Adipocyte (in vitro differentiated cells): ENCODE results near the gene RPS4Y2.

Experiments
- DNase-seq: peaks from one replicate; pipeline ENCODE4 v3.0.0-alpha.2; 2015; ENCODE audit warnings: low read depth
- H3K27me3 ChIP-seq: replicated peaks from 2 replicates; pipeline ENCODE4 v1.7.0; 2013; ENCODE audit warnings: mild to moderate bottlenecking, low read length, moderate library complexity; ENCODE audit not compliant: control insufficient read depth, insufficient read depth
- H3K36me3 ChIP-seq: 2 replicates; pipeline ENCODE4 v1.7.0; 2013; ENCODE audit warnings: low read length, mild to moderate bottlenecking, moderate library complexity; ENCODE audit not compliant: control insufficient read depth, insufficient read depth, severe bottlenecking
- H3K4me1 ChIP-seq: 2 replicates; pipeline ENCODE4 v1.7.0; 2013; ENCODE audit warnings: mild to moderate bottlenecking, low read length, moderate library complexity; ENCODE audit not compliant: control insufficient read depth, insufficient read depth
- H3K4me3 ChIP-seq: 2 replicates; pipeline ENCODE4 v1.7.0; 2013; ENCODE audit warnings: mild to moderate bottlenecking, low read length, moderate library complexity
- H3K9ac ChIP-seq: 2 replicates; pipeline ENCODE4 v1.7.0; 2013; ENCODE audit warnings: mild to moderate bottlenecking, low read length, moderate library complexity
- H3K9me3 ChIP-seq: 2 replicates; pipeline ENCODE4 v1.7.0; 2013; ENCODE audit warnings: mild to moderate bottlenecking, low read length, moderate library complexity; ENCODE audit not compliant: control insufficient read depth

Gene RPS4Y2

GRCh38 chrY:20755808-20756207 is at the start of gene RPS4Y2:
RPS4Y2 (plus strand) TSS chrY:20756108; CDS start chrY:20756164, 56 bp downstream.
- no peaks in the 10 kb centered on the region for H3K4me1 ChIP-seq
- DNase-seq, result no peak
- no peak within 1 kb of the TSS for H3K4me3 ChIP-seq
- no peaks in the 10 kb centered on the region for H3K27me3 ChIP-seq
- no peaks in the 10 kb centered on the region for H3K9me3 ChIP-seq
- H3K9ac ChIP-seq, result no peak within 1 kb of the TSS
- H3K36me3 ChIP-seq, result no peaks in the 10 kb centered on the region

- Histone ChIP-seq H3K9ac (no peak overlapping the region), H3K36me3 (no peaks in the 10 kb centered on the region)
- DNase-seq, result no peak
Measured at GRCh38 chrY:20714391-20714790, 41.5 kb upstream of the RPS4Y2 start.

GRCh38 chrY:20726184-20726907 is 29.6 kb upstream of the RPS4Y2 start:
- Histone ChIP-seq H3K9ac (no peak overlapping the region), H3K27me3 (no peaks in the 10 kb centered on the region), H3K9me3 (no peaks in the 10 kb centered on the region), H3K36me3 (no peaks in the 10 kb centered on the region), H3K4me3 (no peak overlapping the region), H3K4me1 (no peaks in the 10 kb centered on the region)
- no peak for DNase-seq

More at GRCh38 chrY:20714391-20714790, 41.5 kb upstream of the RPS4Y2 start:
- no peaks in the 10 kb centered on the region for H3K4me1 ChIP-seq
- no peaks in the 10 kb centered on the region for H3K27me3 ChIP-seq
- no peaks in the 10 kb centered on the region for H3K9me3 ChIP-seq
- H3K4me3 ChIP-seq, result no peak overlapping the region

- no peak overlapping the region for H3K4me3 ChIP-seq
- no peaks in the 10 kb centered on the region for H3K4me1 ChIP-seq
- no peak for DNase-seq
- no peaks in the 10 kb centered on the region for H3K36me3 ChIP-seq
- no peaks in the 10 kb centered on the region for H3K9me3 ChIP-seq
- no peak overlapping the region for H3K9ac ChIP-seq
- no peaks in the 10 kb centered on the region for H3K27me3 ChIP-seq
Measured at GRCh38 chrY:20735200-20735599, 20.7 kb upstream of the RPS4Y2 start.

- no peak for DNase-seq
- Histone ChIP-seq H3K36me3 (no peaks in the 10 kb centered on the region), H3K4me1 (no peaks in the 10 kb centered on the region), H3K9me3 (no peaks in the 10 kb centered on the region), H3K4me3 (no peak overlapping the region), H3K9ac (no peak overlapping the region), H3K27me3 (no peaks in the 10 kb centered on the region)
Measured at GRCh38 chrY:20739806-20740205, 16.1 kb upstream of the RPS4Y2 start.

- no peak for DNase-seq
- H3K36me3 ChIP-seq, result no peaks in the 10 kb centered on the region
- no peaks in the 10 kb centered on the region for H3K4me1 ChIP-seq
- no peaks in the 10 kb centered on the region for H3K9me3 ChIP-seq
- H3K9ac ChIP-seq, result no peak overlapping the region
- H3K27me3 ChIP-seq, result no peaks in the 10 kb centered on the region
- no peak overlapping the region for H3K4me3 ChIP-seq
Measured at GRCh38 chrY:20740609-20741008, 15.3 kb upstream of the RPS4Y2 start.

- DNase-seq, result no peak
- Histone ChIP-seq H3K9me3 (no peaks in the 10 kb centered on the region), H3K36me3 (no peaks in the 10 kb centered on the region), H3K27me3 (no peaks in the 10 kb centered on the region), H3K9ac (no peak overlapping the region), H3K4me3 (no peak overlapping the region), H3K4me1 (no peaks in the 10 kb centered on the region)
Measured at GRCh38 chrY:20745060-20745459, 10.8 kb upstream of the RPS4Y2 start.

GRCh38 chrY:20746919-20747318 is 9.0 kb upstream of the RPS4Y2 start:
- Histone ChIP-seq H3K9ac (no peak overlapping the region), H3K4me1 (no peaks in the 10 kb centered on the region), H3K4me3 (no peak overlapping the region), H3K27me3 (no peaks in the 10 kb centered on the region), H3K36me3 (no peaks in the 10 kb centered on the region), H3K9me3 (no peaks in the 10 kb centered on the region)
- no peak for DNase-seq

GRCh38 chrY:20763869-20764268 is 8.0 kb downstream of the RPS4Y2 start:
- Histone ChIP-seq H3K36me3 (no peaks in the 10 kb centered on the region), H3K27me3 (no peaks in the 10 kb centered on the region), H3K9ac (no peak overlapping the region), H3K4me1 (no peaks in the 10 kb centered on the region), H3K4me3 (no peak overlapping the region), H3K9me3 (no peaks in the 10 kb centered on the region)
- DNase-seq, result no peak

GRCh38 chrY:20765117-20765516 is 9.2 kb downstream of the RPS4Y2 start:
- no peaks in the 10 kb centered on the region for H3K4me1 ChIP-seq
- no peaks in the 10 kb centered on the region for H3K9me3 ChIP-seq
- no peak overlapping the region for H3K4me3 ChIP-seq
- H3K36me3 ChIP-seq, result no peaks in the 10 kb centered on the region
- no peak for DNase-seq
- no peaks in the 10 kb centered on the region for H3K27me3 ChIP-seq
- no peak overlapping the region for H3K9ac ChIP-seq

GRCh38 chrY:20770755-20771154 is 14.8 kb downstream of the RPS4Y2 start:
- Histone ChIP-seq H3K27me3 (no peaks in the 10 kb centered on the region), H3K4me1 (no peaks in the 10 kb centered on the region), H3K4me3 (no peak overlapping the region), H3K9me3 (no peaks in the 10 kb centered on the region), H3K9ac (no peak overlapping the region), H3K36me3 (no peaks in the 10 kb centered on the region)
- no peak for DNase-seq

GRCh38 chrY:20776104-20776503 is 20.2 kb downstream of the RPS4Y2 start:
- H3K9ac ChIP-seq, result no peak overlapping the region
- no peak overlapping the region for H3K4me3 ChIP-seq
- DNase-seq, result no peak
- no peaks in the 10 kb centered on the region for H3K4me1 ChIP-seq
- H3K36me3 ChIP-seq, result no peaks in the 10 kb centered on the region
- no peaks in the 10 kb centered on the region for H3K9me3 ChIP-seq
- no peaks in the 10 kb centered on the region for H3K27me3 ChIP-seq
